H1 (cell line): ENCODE data around the gene TOR1A. TPM values are rescaled to one million over a fixed set of nuclear protein-coding genes. Genes with fewer than 3 reads are reported as not detected.

ENCODE experiments used
- CTCF ChIA-PET: fragments of 300-600 bp; sonication (Branson Sonifier 250); formaldehyde crosslinking; loops from one replicate; lab custom pipeline; 2021; ENCODE audit not compliant: partially characterized antibody; lab: Charles Lee
- POLR2A ChIA-PET: fragments of 300-600 bp; sonication (Branson Sonifier 250); formaldehyde crosslinking; loops from one replicate; lab custom pipeline; 2021; ENCODE audit warnings: inconsistent platforms; ENCODE audit not compliant: partially characterized antibody; lab: Charles Lee
- DNase-seq, 2 experiments: peaks; one replicate each; pipeline versions ENCODE4 v3.0.0 to v3.0.0-alpha.2; 2010 to 2022; ENCODE audit warnings: low spot score in 2 of 2, low read depth in 1 of 2, mixed read lengths in 1 of 2
- FAIRE-seq: peaks from 2 replicates; lab custom pipeline; 2011; peaks lifted over from hg19 to GRCh38; lab: Jason Lieb, UNC
- H2AFZ ChIP-seq: 2 replicates; pipeline ENCODE4 v1.8.1; 2012; ENCODE audit warnings: low read length, inconsistent platforms
- H2AK5ac ChIP-seq: 2 replicates; pipeline ENCODE4 v1.6.1; 2013; ENCODE audit warnings: low read depth, low read length
- H2BK120ac ChIP-seq: replicated peaks from 2 replicates; pipeline ENCODE3; 2013; ENCODE audit warnings: low read depth, low read length, inconsistent platforms
- H2BK12ac ChIP-seq: 2 replicates; pipeline ENCODE4 v1.6.1; 2013; ENCODE audit warnings: low read depth, low read length
- H2BK15ac ChIP-seq: 2 replicates; pipeline ENCODE4 v1.6.1; 2013; ENCODE audit warnings: low read length
- H2BK20ac ChIP-seq: 2 replicates; pipeline ENCODE4 v1.6.1; 2013; ENCODE audit warnings: low read length
- H2BK5ac ChIP-seq: 2 replicates; pipeline ENCODE4 v1.6.1; 2013; ENCODE audit warnings: low read depth, low read length
- H3K14ac ChIP-seq: 2 replicates; pipeline ENCODE4 v1.6.1; 2013; ENCODE audit warnings: inconsistent platforms; ENCODE audit not compliant: insufficient read length
- H3K18ac ChIP-seq: 2 replicates; pipeline ENCODE4 v1.6.1; 2013; ENCODE audit warnings: low read length; ENCODE audit errors: extremely low read depth
- H3K23ac ChIP-seq: 2 replicates; pipeline ENCODE4 v1.6.1; 2013; ENCODE audit warnings: inconsistent platforms; ENCODE audit not compliant: insufficient read length
- H3K23me2 ChIP-seq: 2 replicates; pipeline ENCODE4 v1.6.1; 2013; ENCODE audit warnings: low read depth, low read length
- H3K27ac ChIP-seq: 2 replicates; pipeline ENCODE4 v1.6.1; 2011; ENCODE audit warnings: low read depth, low read length, inconsistent platforms
- H3K27me3 ChIP-seq, 4 experiments: replicated peaks in 1 of 4; 1 replicate in 1 of 4; 2 replicates in 3 of 4; pipeline versions ENCODE4 v1.6.1 to v1.8.1; 2011 to 2013; ENCODE audit warnings: low read length in 3 of 4, mild to moderate bottlenecking in 3 of 4, inconsistent platforms in 2 of 4, mixed read lengths in 2 of 4, moderate library complexity in 1 of 4; ENCODE audit not compliant: control insufficient read depth in 3 of 4, insufficient read depth in 3 of 4; ENCODE audit errors: extremely low read depth in 1 of 4
- H3K36me3 ChIP-seq, 4 experiments: 2 replicates each; pipeline versions ENCODE4 v1.6.1 to v1.8.1; 2011 to 2013; ENCODE audit warnings: mild to moderate bottlenecking in 4 of 4, low read length in 3 of 4, moderate library complexity in 2 of 4, control low read depth in 1 of 4, inconsistent platforms in 1 of 4; ENCODE audit not compliant: insufficient read depth in 4 of 4, control insufficient read depth in 2 of 4
- H3K4ac ChIP-seq: replicated peaks from 2 replicates; pipeline ENCODE3; 2013; ENCODE audit warnings: low read length, low read depth, mixed read lengths, inconsistent platforms; ENCODE audit not compliant: insufficient read length
- H3K4me1 ChIP-seq, 4 experiments: replicated peaks in 1 of 4; 1 replicate in 1 of 4; 2 replicates in 3 of 4; pipeline versions ENCODE4 v1.6.1 to v1.8.1; 2011 to 2013; ENCODE audit warnings: low read length in 3 of 4, inconsistent platforms in 2 of 4, mixed read lengths in 1 of 4; ENCODE audit not compliant: insufficient read depth in 4 of 4, control insufficient read depth in 3 of 4
- H3K4me2 ChIP-seq, 2 experiments: 2 replicates each; pipeline versions ENCODE4 v1.6.1 to v1.8.1; 2011 to 2013; ENCODE audit warnings: low read depth in 2 of 2, low read length in 2 of 2, control low read depth in 1 of 2, inconsistent platforms in 1 of 2, mild to moderate bottlenecking in 1 of 2; ENCODE audit not compliant: insufficient read depth in 1 of 2
- H3K4me3 ChIP-seq, 4 experiments: fragments of 200-600, 300-600 bp in 1 of 4; sonication (generic), shearing (Covaris generic), sonication (Bioruptor Twin) in 1 of 4; 2 replicates each; pipeline versions ENCODE4 v1.5.1 to v1.8.1; 2011 to 2016; ENCODE audit warnings: low read length in 4 of 4, low read depth in 3 of 4, control low read depth in 2 of 4, inconsistent platforms in 2 of 4, mild to moderate bottlenecking in 2 of 4, mixed read lengths in 1 of 4, moderate library complexity in 1 of 4; ENCODE audit not compliant: insufficient read depth in 2 of 4; ENCODE audit errors: extremely low read depth in 1 of 4
- H3K56ac ChIP-seq: replicated peaks from 2 replicates; pipeline ENCODE3; 2013; ENCODE audit warnings: low read depth, mild to moderate bottlenecking, mixed read lengths, low read length, inconsistent platforms; ENCODE audit not compliant: insufficient read length
- H3K79me1 ChIP-seq: 2 replicates; pipeline ENCODE4 v1.6.1; 2013; ENCODE audit warnings: low read depth, low read length, control low read depth
- H3K79me2 ChIP-seq, 2 experiments: 2 replicates each; pipeline versions ENCODE4 v1.6.1 to v1.8.1; 2012 to 2013; ENCODE audit warnings: low read length in 2 of 2, mild to moderate bottlenecking in 2 of 2, inconsistent platforms in 1 of 2; ENCODE audit not compliant: insufficient read depth in 2 of 2, control insufficient read depth in 1 of 2
- H3K9ac ChIP-seq, 4 experiments: replicated peaks in 1 of 4; 1 replicate in 1 of 4; 2 replicates in 3 of 4; pipeline versions ENCODE4 v1.6.1 to v1.8.1; 2011 to 2013; ENCODE audit warnings: low read depth in 3 of 4, low read length in 3 of 4, control low read depth in 2 of 4, mild to moderate bottlenecking in 2 of 4, moderate library complexity in 2 of 4, inconsistent platforms in 1 of 4; ENCODE audit errors: extremely low read depth in 1 of 4
- H3K9me3 ChIP-seq, 2 experiments: 2 replicates each; pipeline versions ENCODE4 v1.6.1 to v1.8.1; 2012 to 2013; ENCODE audit warnings: mild to moderate bottlenecking in 2 of 2, moderate library complexity in 2 of 2, control low read depth in 1 of 2, inconsistent platforms in 1 of 2, low read depth in 1 of 2, low read length in 1 of 2, mixed read lengths in 1 of 2; ENCODE audit not compliant: insufficient read depth in 2 of 2
- H4K20me1 ChIP-seq, 2 experiments: replicated peaks in 1 of 2; 2 replicates each; pipeline versions ENCODE3 to v1.8.1; 2011 to 2013; ENCODE audit warnings: inconsistent platforms in 2 of 2, low read length in 2 of 2, mild to moderate bottlenecking in 1 of 2; ENCODE audit not compliant: insufficient read depth in 2 of 2, control insufficient read depth in 1 of 2
- H4K5ac ChIP-seq: 2 replicates; pipeline ENCODE4 v1.6.1; 2013; ENCODE audit warnings: low read length, low read depth, mixed read lengths, inconsistent platforms; ENCODE audit not compliant: insufficient read length
- H4K8ac ChIP-seq: 2 replicates; pipeline ENCODE4 v1.8.0; 2013; ENCODE audit warnings: mild to moderate bottlenecking, moderate library complexity, low read length, inconsistent platforms; ENCODE audit not compliant: insufficient read depth; ENCODE audit errors: extremely low read depth
- H4K91ac ChIP-seq: replicated peaks from 2 replicates; pipeline ENCODE3; 2013; ENCODE audit warnings: low read length, mixed read lengths, inconsistent platforms; ENCODE audit not compliant: insufficient read length
- ATF3 ChIP-seq: IDR thresholded peaks from 2 replicates; pipeline ENCODE4 v1.6.1; 2011; ENCODE audit warnings: low read depth, mild to moderate bottlenecking, low read length; ENCODE audit not compliant: insufficient read depth
- CBX5 ChIP-seq: fragments of 300-800, 300-1000 bp; sonication (generic); IDR thresholded peaks from 2 replicates; pipeline ENCODE4 v1.7.1; 2016; ENCODE audit warnings: antibody characterized with exemption, low read length, low read depth
- CBX8 ChIP-seq: fragments of 300-800, 300-1000 bp; sonication (generic); IDR thresholded peaks from 2 replicates; pipeline ENCODE4 v1.7.1; 2016; ENCODE audit warnings: low read depth, low read length, borderline replicate concordance
- CHD2 ChIP-seq: IDR thresholded peaks from 2 replicates; pipeline ENCODE4 v1.6.1; 2012; ENCODE audit warnings: low read length, improper control_type of control experiment
- HDAC6 ChIP-seq: IDR thresholded peaks from one replicate; pipeline ENCODE4 v1.7.1; 2012; ENCODE audit warnings: low read depth, mild to moderate bottlenecking, inconsistent platforms, low read length, moderate library complexity
- KDM1A ChIP-seq: fragments of 200-600, 300-600 bp; sonication (generic); IDR thresholded peaks from 2 replicates; pipeline ENCODE4 v1.7.1; 2016; ENCODE audit warnings: mild to moderate bottlenecking, low read length, borderline replicate concordance
- KDM5A ChIP-seq: fragments of 200-600 bp; IDR thresholded peaks from 2 replicates; pipeline ENCODE4 v1.7.1; 2012; ENCODE audit warnings: mild to moderate bottlenecking, low read length, inconsistent platforms, mixed read lengths
- PHF8 ChIP-seq: fragments of 200-600 bp; sonication (generic); conservative IDR thresholded peaks from 2 replicates; pipeline ENCODE4 v1.7.1; 2012; ENCODE audit warnings: low read depth, mild to moderate bottlenecking, inconsistent platforms, low read length, moderate library complexity
- RNF2 ChIP-seq: fragments of 200-900, 300-1000 bp; sonication (generic); IDR thresholded peaks from 2 replicates; pipeline ENCODE4 v1.7.1; 2016; ENCODE audit warnings: borderline replicate concordance, low read depth, mild to moderate bottlenecking, antibody characterized with exemption, low read length; ENCODE audit not compliant: poor library complexity, severe bottlenecking; ENCODE audit errors: missing control alignments
- SIRT6 ChIP-seq: IDR thresholded peaks from one replicate; pipeline ENCODE4 v1.7.1; 2012; ENCODE audit warnings: low read length, inconsistent platforms
- SP1 ChIP-seq: IDR thresholded peaks from 2 replicates; pipeline ENCODE4 v1.6.1; 2011; ENCODE audit warnings: low read depth, low read length
- USF2 ChIP-seq: IDR thresholded peaks from 2 replicates; pipeline ENCODE4 v1.6.1; 2011; ENCODE audit warnings: low read length, improper control_type of control experiment
- WGBS, 2 experiments: shearing (Covaris generic) in 1 of 2; methylation state at CpG; one replicate each; pipeline versions ENCODE4 v1.1.6 to v1.1.7; 2013 to 2015; ENCODE audit warnings: low lambda C conversion rate in 2 of 2, mixed read lengths in 2 of 2, inconsistent platforms in 1 of 2, low coverage in 1 of 2, missing lambda C conversion rate in 1 of 2; ENCODE audit not compliant: insufficient replicate concordance in 2 of 2, insufficient coverage in 1 of 2, insufficient read length in 1 of 2; ENCODE audit errors: extremely low coverage in 1 of 2, missing lambda C conversion rate in 1 of 2; 5-methylcytosine and 5-hydroxymethylcytosine counted together
- polyA plus RNA-seq, 7 experiments: library from polyadenylated mRNA; depleted of rRNA in 3 of 7; stranded (reverse) in 5 of 7; unstranded in 2 of 7; fragments of >200 nt in 5 of 7; fragments of 200-250 nt in 2 of 7; gene quantifications; 1 replicate in 5 of 7; 2 replicates in 1 of 7; 4 replicates in 1 of 7; pipeline versions ENCODE4 v1.2.1 to v1.2.3, GENCODE V29; 2011 to 2013; ENCODE audit warnings: missing spikeins in 2 of 7, mixed read lengths in 2 of 7
- total RNA-seq: library from RNA; stranded (reverse); fragmentation: NEBNext Ultra II Directional; extraction: Animal tissue kit (Norgen Biotek cat#: 25700); gene quantifications from 2 replicates; pipeline ENCODE4 v1.2.1, GENCODE V29; 2021

The TOR1A gene
- total and polyA plus RNA-seq, 2 of the 8 experiments (the other 6 are each of a cell fraction or from before 2014, with no cell fraction given): 37.6 to 46.7 TPM

- H4K8ac ChIP-seq: no peak overlapping the region
- H3K4me2 ChIP-seq: no peak overlapping the region
- no peak overlapping the region for H2AK5ac ChIP-seq
- H4K20me1 ChIP-seq: peaks cover 0 to 4% of the 10 kb centered on the region in 2 experiments
- H3K9me3 ChIP-seq: no peaks in the 10 kb centered on the region
- no peak overlapping the region for H2BK120ac ChIP-seq
- H4K5ac ChIP-seq: no peak overlapping the region
- H3K79me2 ChIP-seq: peaks cover 0 to 1% of the 10 kb centered on the region in 2 experiments; a peak in 2 of 4 replicates
- H2BK15ac ChIP-seq: no peak overlapping the region
- no peak overlapping the region for H2BK12ac ChIP-seq
- H3K4ac ChIP-seq: no peak overlapping the region
- H3K4me1 ChIP-seq: peaks cover 0 to 4% (median 2%) of the 10 kb centered on the region in 4 experiments; a peak in 5 of 7 replicates
- H4K91ac ChIP-seq: no peak overlapping the region
- peaks cover 2% of the 10 kb centered on the region; the same call in 1 of the 2 replicates for H3K79me1 ChIP-seq
- DNase-seq (no peak), FAIRE-seq (no peak)
- ChIA-PET POLR2A (interaction anchor here (0.7 kb wide), 1 partner anchor 70 kb away, joined by 3 read pairs; no protein-coding TSS in a partner anchor), CTCF (interaction anchor here (0.7 to 1.6 kb wide), 2 partner anchors 8 to 15 kb away, joined by 3 to 5 read pairs; no protein-coding TSS in a partner anchor)
- H3K36me3 ChIP-seq: no peaks in the 10 kb centered on the region
- no peak overlapping the region for H2AFZ ChIP-seq
- H3K56ac ChIP-seq: no peak overlapping the region
- 94% methylated on average over 6 of the region's 6 CpGs; no CpG with 5 or more reads in 1 of the 2 experiments for WGBS, 2 experiments
- H3K14ac ChIP-seq: no peak overlapping the region
- H3K9ac ChIP-seq: no peak overlapping the region
- H2BK5ac ChIP-seq: no peak overlapping the region
- no peak overlapping the region for H3K23ac ChIP-seq
- peaks cover 0 to 4% (median 0%) of the 10 kb centered on the region in 4 experiments; a peak in 1 of 7 replicates for H3K27me3 ChIP-seq
- H3K18ac ChIP-seq: no peak overlapping the region
- H2BK20ac ChIP-seq: no peak overlapping the region
- peaks cover 5% of the 10 kb centered on the region; the same call in 1 of the 2 replicates for H3K23me2 ChIP-seq
- H3K4me3 ChIP-seq: no peak overlapping the region
- H3K27ac ChIP-seq: no peak overlapping the region
- TF ChIP-seq SIRT6 (no peak), PHF8 (no peak), RNF2 (no peak), CBX5 (no peak), ATF3 (no peak), SP1 (no peak), HDAC6 (no peak), CBX8 (no peak), USF2 (no peak), KDM1A (no peak), KDM5A (no peak), CHD2 (no peak)
These were observed 25.0 kb downstream of the TOR1A start for GRCh38 chr9:129798973-129799372.
